ENCODE results near the gene SRCAP. TPM values are rescaled to one million over a fixed set of nuclear protein-coding genes. Genes with fewer than 3 reads are reported as not detected.
A peak's percentile ranks its signal among the peaks of the same experiment; 100 is the strongest.

SRCAP gene
- total and polyA plus RNA-seq, 2 of the 8 experiments (the other 6 are each of a cell fraction or from before 2014, with no cell fraction given), result 5.5 to 54.3 TPM

DNA sequence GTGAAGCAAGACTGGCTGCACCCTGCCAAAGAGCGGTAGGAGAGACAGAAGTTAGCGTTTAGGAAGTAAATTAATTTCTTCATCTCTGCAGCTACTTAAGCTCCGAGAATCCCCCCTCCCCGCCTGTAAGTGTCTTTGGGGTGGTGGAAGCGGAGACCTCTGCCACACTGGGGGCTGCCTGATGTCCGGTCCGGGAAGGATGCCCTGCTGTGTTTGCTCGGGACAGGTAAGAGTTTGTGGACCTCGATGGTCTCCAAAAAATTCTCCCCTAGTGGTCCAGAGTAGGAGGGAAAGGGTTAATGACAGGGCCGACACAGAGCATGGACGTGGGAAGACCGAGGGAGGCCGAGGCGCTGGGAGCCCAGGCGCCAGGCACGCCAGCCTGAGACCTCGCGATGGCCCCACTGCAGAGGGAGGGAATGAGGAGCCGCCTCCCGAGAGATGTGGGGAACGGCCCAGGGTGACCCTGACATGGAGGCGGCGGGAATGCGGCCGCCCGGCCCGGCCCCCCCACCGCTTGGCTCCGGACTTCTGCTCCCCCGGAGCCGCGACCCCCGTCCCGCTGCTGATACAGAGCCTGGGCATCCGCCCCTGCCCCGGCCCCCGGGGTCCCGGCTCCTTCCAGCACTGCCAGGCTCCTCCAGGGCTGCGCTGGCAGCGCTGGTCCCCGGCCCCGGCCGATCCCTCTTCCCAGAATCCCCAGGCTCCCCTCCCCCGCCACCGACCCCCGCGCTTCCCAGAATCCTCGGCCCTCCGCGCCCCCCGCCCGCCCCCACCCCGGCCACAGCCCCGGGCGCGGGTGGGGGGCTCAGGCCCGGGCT lies 87.4 kb downstream of the SRCAP start:
- Histone ChIP-seq H3K56ac (replicated peaks; ENCODE audit: insufficient read length, low read depth, low read length) (peak overlapping the region; percentile 86), H3K23ac (ENCODE audit: insufficient read length) (no peak overlapping the region), H3K18ac (ENCODE audit: extremely low read depth, low read length) (peak overlapping the region; percentile 78), H2BK120ac (replicated peaks; ENCODE audit: low read depth, low read length) (no peak overlapping the region), H2BK5ac (ENCODE audit: low read depth, low read length) (no peak overlapping the region), H3K23me2 (ENCODE audit: low read depth, low read length) (peaks cover 9% of the 10 kb centered on the region; the same call in 1 of the 2 replicates), H3K36me3 (ENCODE audit: control insufficient read depth in 2 of 4, insufficient read depth in 4 of 4, low read length in 3 of 4) (peaks cover 11 to 25% (median 17%) of the 10 kb centered on the region in 4 experiments; a peak in 6 of 8 replicates), H3K27me3 (replicated peaks in 1 of 4; ENCODE audit: control insufficient read depth in 3 of 4, extremely low read depth in 1 of 4, insufficient read depth in 3 of 4, low read length in 3 of 4) (no peaks in the 10 kb centered on the region; a peak in 1 of 7 replicates), H3K9ac (replicated peaks in 1 of 4; ENCODE audit: extremely low read depth in 1 of 4, low read depth in 3 of 4, low read length in 3 of 4) (peak overlapping the region; percentile 54 to 79 (median 72)), H4K91ac (replicated peaks; ENCODE audit: insufficient read length, low read length) (no peak overlapping the region), H2BK12ac (ENCODE audit: low read depth, low read length) (no peak overlapping the region), H3K79me1 (ENCODE audit: low read depth, low read length) (peaks cover 9% of the 10 kb centered on the region), H4K20me1 (replicated peaks in 1 of 2; ENCODE audit: control insufficient read depth in 1 of 2, insufficient read depth in 2 of 2, low read length in 2 of 2) (no peaks in the 10 kb centered on the region), H3K27ac (ENCODE audit: low read depth, low read length) (peak overlapping the region; percentile 3; the same call in 1 of the 2 replicates), H4K5ac (ENCODE audit: insufficient read length, low read depth, low read length) (peak overlapping the region; percentile 48), H3K4ac (replicated peaks; ENCODE audit: insufficient read length, low read depth, low read length) (peak overlapping the region; percentile 23), H3K4me2 (ENCODE audit: insufficient read depth in 1 of 2, low read depth in 2 of 2, low read length in 2 of 2) (peak overlapping the region; percentile 94), H3K79me2 (ENCODE audit: control insufficient read depth in 1 of 2, insufficient read depth in 2 of 2, low read length in 2 of 2) (peaks cover 0 to 17% of the 10 kb centered on the region in 2 experiments; a peak in 2 of 4 replicates), H3K4me3 (ENCODE audit: extremely low read depth in 1 of 4, insufficient read depth in 2 of 4, low read depth in 3 of 4, low read length in 4 of 4) (peak overlapping the region; percentile 70 to 99 (median 84)), H3K14ac (ENCODE audit: insufficient read length) (no peak overlapping the region), H2AFZ (ENCODE audit: low read length) (no peak overlapping the region), H4K8ac (ENCODE audit: extremely low read depth, insufficient read depth, low read length) (peak overlapping the region; percentile 87), H2BK20ac (ENCODE audit: low read length) (no peak overlapping the region), H2AK5ac (ENCODE audit: low read depth, low read length) (no peak overlapping the region), H3K9me3 (ENCODE audit: insufficient read depth in 2 of 2, low read depth in 1 of 2, low read length in 1 of 2) (no peaks in the 10 kb centered on the region), H2BK15ac (ENCODE audit: low read length) (no peak overlapping the region), H3K4me1 (replicated peaks in 1 of 4; ENCODE audit: control insufficient read depth in 3 of 4, insufficient read depth in 4 of 4, low read length in 3 of 4) (peaks cover 0 to 8% (median 0%) of the 10 kb centered on the region in 4 experiments; a peak in 2 of 7 replicates)
- FAIRE-seq (no peak), DNase-seq (ENCODE audit: low read depth in 1 of 2, low spot score in 2 of 2) (peak in 1 of 2 experiments; percentile 62)
- ChIA-PET POLR2A (ENCODE audit: partially characterized antibody) (interaction anchor here (0.5 to 2.8 kb wide), 16 partner anchors 8 to 115 kb away, joined by 3 to 40 read pairs (median 4); no protein-coding TSS in a partner anchor), CTCF (ENCODE audit: partially characterized antibody) (interaction anchor here (1.1 to 1.5 kb wide), 5 partner anchors 7 to 110 kb away, joined by 3 to 8 read pairs (median 3); no protein-coding TSS in a partner anchor)
- 19% methylated on average over 17 of the region's 57 CpGs; no CpG with 5 or more reads in 1 of the 2 experiments for WGBS, 2 experiments (ENCODE audit: extremely low coverage in 1 of 2, insufficient coverage in 1 of 2, insufficient read length in 1 of 2, insufficient replicate concordance in 2 of 2, low coverage in 1 of 2, low lambda C conversion rate in 2 of 2, missing lambda C conversion rate in 1 of 2)
- TF ChIP-seq SP1 (IDR thresholded peaks at IDR 0.05; ENCODE audit: low read depth, low read length), result no peak
- TF ChIP-seq KDM1A (IDR thresholded peaks at IDR 0.05; ENCODE audit: borderline replicate concordance, low read length), result no peak
- no peak for TF ChIP-seq TBP (IDR thresholded peaks at IDR 0.05; ENCODE audit: low read depth, low read length)
- TF ChIP-seq KDM4A (IDR thresholded peaks at IDR 0.05; ENCODE audit: low read depth, low read length, severe bottlenecking), result peak; percentile 26
- no peak for TF ChIP-seq SUZ12 (IDR thresholded peaks at IDR 0.05; ENCODE audit: low read length)
- TF ChIP-seq CHD2 (IDR thresholded peaks at IDR 0.05; ENCODE audit: low read length), result peak; percentile 75
- TF ChIP-seq POLR2AphosphoS5 (IDR thresholded peaks at IDR 0.05; ENCODE audit: low read depth, low read length), result 0 out of 2 replicates have a peak, but pooled peaks have one; percentile 14
- 0 out of 2 replicates have a peak, but pooled peaks have one; percentile 1 for TF ChIP-seq RBBP5 (IDR thresholded peaks at IDR 0.05; ENCODE audit: borderline replicate concordance, low read depth, low read length)
- peak; percentile 41; the same call in 1 of the 2 replicates for TF ChIP-seq PHF8 (conservative IDR thresholded peaks at IDR 0.05; ENCODE audit: low read depth, low read length)
- TF ChIP-seq, protein P1, sequence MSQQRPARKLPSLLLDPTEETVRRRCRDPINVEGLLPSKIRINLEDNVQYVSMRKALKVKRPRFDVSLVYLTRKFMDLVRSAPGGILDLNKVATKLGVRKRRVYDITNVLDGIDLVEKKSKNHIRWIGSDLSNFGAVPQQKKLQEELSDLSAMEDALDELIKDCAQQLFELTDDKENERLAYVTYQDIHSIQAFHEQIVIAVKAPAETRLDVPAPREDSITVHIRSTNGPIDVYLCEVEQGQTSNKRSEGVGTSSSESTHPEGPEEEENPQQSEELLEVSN (IDR thresholded peaks at IDR 0.05), result 0 out of 2 replicates have a peak, but pooled peaks have one; percentile 17

All from H1 (cell line).